Activated CD8-positive, alpha-beta memory T cell treated with anti-CD3 and anti-CD28 coated beads, Interleukin-2, amount 50 U/mL, for 48 hours (primary cell): ENCODE measurements around the gene TRMO.

Source experiments
- DNase-seq: peaks from one replicate; pipeline ENCODE4 v3.0.0-alpha.2; 2020

The TRMO gene

DNA sequence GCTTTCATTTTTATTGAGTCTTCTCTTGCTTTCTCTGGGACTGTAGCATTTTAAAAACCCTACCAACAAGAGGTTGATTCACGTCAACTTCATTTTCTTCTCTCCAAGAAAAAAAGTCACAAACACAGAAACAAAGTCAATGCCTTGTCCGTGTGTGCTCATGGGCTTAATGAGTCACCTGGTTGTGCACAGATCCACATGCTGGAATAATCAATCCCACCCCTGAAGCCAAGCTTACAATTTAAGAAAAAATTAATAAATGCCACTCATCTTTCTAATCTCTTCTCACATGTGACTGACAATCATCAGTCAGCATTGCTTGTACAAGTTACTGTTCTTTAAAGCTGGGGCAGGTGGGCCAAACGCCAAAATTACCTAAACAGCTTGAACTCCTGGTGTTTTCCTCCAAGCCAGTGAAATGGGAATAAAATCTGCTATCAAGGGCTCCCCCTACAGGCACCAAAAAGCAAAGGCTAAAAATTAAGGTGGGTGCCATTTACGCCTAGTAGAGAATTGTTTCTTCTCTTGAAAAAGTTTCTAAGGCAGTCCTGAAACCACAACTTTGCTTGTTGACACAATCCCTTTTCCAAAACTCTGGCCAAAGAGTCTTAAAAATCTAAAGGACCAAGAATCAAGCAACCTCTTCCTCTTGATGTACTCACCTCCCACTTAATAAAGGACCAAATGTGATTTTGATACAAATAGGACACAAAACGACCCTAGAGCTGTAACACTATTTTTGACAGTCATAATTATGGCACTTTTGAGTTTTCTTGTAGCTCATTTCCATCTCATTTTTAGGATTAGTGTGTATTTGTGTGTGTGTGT is 21.3 kb downstream of the TRMO start:
- DNase-seq = no peak

- DNase-seq = no peak
Observed at GRCh38 chr9:97900103-97900737, 22.1 kb downstream of the TRMO start.

DNA sequence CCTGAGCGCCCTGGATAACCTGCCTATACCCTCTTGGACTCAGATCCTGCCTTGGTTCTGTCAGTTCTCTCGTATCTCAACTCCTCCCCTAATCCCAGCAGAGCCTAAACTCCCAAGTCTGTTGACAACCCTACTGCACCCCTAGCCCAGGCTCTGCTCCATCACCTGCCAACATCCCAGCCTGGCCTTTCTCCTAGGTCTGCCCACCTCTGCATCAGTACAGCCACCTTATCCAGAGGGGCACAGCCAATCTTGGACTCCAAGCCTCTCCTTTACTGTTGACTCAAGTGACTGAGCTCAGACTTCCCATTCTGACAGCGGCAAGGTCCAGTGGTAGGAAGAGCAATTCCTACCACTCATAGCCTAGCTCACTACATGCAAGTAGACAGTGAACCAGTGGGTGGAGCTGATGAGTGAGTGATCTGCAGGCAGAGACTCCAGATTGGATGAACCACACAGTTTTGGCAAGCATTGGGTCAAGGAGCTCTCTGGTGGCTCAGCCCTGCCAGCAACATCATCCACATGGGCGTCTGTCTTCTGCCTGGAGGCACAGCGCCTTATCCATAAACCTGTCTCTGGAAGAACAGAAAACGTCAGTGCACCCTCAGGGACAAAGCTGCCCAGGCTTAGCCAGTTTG is 26.5 kb downstream of the TRMO start:
- DNase-seq = no peak

- no peak for DNase-seq
Observed at GRCh38 chr9:97895211-97895610, 27.1 kb downstream of the TRMO start.

DNA sequence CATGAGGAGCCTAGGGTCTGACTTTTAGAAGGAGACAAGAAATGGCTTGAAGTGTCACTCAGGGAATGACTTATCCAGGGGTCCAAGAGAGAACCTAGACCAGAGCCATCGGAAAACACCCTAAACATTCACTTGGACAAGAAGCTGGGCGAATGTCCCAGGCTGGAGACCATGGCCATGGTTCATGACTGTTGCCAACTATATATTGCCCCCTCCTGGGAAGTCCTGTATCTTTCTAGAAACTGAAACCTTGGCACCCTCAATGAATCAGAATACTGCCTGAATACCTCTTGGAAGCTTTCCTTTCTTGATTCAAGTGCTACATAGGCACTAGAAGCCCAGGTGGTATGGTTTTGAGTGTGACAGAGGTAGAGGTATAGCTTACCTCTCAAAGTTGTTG is 29.9 kb downstream of the TRMO start:
- no peak for DNase-seq

DNA sequence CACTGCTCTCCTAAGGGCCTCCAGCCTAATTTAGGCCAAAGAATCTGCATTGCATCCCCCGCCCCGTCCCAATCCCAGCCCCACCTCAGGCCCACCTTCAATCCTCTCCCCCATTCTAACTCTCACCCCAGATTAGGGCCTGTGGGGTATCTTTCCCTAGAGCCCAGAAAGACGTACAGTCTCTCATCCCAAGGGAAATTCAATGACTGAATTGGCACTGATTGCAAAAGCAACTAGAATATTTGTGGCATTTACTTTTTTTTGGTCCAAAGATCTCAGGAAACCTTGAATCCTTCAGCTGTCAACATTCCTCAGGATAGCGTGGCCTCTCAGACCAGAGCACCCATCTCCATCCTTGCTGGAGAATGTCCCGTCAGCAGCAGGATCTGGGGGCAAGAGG is 30.6 kb downstream of the TRMO start:
- no peak for DNase-seq

DNA sequence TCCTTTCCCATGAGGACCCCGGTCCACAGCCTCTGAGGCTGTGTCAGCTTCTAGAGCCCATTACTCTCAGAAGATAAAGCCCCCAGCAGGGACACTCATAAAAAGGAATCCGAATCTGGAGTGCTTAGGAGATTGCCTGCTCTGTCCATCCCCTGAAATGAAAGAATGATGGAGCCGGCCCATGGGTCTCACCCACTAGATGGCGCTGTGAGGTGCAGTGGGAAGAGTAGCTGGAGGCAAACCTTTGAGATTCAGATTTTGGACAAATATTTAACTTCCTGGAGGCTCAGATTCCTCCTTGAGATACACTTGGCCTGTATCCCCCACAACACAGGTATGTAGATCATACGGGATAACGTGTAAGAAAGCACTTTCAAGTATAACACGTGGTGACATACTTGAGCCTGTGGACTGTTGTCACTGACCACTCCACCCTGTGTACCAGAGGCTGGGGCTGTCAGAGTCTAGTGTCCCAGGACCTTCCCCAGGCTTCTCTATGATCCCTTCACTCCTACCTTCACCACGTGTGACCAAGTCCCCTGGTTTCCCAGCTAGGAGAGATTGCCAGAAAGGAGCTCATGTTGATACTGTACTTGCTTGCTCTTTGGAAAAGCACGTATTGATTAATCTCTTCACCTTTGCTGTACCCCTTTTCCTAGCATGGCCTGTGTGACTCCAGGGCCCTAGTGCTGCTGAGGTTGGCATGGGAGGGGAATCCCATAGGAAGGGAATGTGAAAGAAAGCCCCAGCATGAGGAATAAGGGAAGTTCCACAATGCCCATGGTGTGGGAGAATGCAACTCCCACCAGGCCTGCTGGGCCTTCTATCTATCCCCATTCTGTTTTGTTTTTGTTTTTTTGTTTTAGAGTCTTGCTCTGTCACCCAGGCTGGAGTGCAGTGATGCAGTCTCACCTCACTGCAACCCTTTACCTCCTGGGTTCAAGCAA is 32.1 kb downstream of the TRMO start:
- peak; percentile 89 for DNase-seq

DNA sequence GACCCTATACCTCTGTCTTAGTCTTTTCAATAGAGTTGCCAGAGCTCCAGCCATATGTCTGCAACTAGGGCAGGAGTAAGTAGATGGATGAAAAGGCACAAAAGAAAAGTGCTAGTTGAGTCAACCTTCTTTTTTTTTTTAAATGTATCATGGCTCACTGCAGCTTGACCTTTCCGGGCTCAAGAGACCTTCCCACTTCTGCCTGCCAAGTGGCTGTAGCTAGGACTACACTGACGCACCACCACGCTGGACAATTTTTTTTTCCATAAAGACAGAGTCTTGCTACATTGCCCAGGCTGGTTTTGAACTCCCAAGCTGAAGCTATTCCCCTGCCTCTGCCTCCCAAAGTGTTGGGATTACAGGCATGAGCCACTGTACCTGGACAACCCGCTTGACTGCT is 42.0 kb downstream of the TRMO start:
- no peak for DNase-seq

DNA sequence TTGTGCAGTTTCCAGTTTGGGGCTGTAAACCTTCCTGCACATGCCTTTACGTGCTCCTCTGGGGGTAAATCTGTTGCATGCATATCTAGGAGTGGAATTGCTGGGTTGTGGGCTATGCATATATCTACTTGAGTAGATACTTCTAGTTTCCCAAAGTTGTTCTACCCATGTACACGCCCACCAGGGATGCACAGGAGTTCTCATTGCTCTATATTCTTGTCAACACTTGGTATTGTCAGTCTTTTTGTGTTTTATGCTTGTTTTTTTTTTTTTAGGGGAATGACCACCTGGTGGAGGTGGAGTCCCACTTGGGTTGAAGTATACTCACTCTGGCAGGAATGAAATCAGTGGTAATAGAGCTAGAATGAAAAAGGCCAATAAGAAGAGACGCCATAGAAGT is 46.2 kb downstream of the TRMO start:
- no peak for DNase-seq

DNA sequence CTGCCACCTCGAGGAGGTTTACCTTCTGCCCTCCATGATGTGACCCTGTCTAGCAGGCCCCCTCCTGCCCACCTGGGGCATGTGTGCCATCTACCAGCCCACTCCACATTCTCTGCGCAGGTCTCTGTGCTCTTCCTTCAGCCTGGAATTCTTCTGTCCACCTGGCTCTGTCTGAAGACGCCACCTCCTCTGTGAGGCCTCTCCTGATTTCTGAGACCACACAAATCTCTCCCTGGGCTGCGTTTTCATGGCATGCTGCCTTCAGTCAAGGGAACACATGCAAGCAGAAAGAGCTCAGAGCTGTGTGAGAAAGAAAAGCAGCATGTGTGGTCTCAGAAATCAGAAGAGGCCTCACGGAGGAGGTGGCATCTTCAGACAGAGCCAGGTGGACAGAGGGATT is 47.2 kb downstream of the TRMO start:
- no peak for DNase-seq

- DNase-seq = no peak
Observed at GRCh38 chr9:97874624-97875023, 47.7 kb downstream of the TRMO start.

GRCh38 chr9:97873882-97874281 is 48.4 kb downstream of the TRMO start:
- no peak for DNase-seq

- no peak for DNase-seq
Observed at GRCh38 chr9:97873425-97873824, 48.9 kb downstream of the TRMO start.

DNA sequence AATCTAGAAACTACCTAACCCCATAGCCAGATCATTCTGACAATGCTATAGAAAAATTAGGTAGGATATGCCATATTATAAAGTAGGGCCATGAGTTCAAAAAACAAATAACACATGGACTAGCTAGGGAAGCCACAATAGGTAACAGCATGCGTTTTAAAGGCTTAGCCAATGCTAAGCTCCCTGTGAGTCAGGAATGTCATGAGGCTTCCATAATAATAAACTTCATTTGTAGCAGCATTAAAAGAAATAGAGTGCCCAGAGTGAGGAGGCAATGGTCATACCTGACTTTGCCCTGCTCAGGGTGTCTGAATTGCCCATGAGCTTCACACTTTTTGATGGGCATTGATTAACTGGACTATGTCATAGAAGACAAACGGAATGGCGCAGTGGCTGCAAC is 53.4 kb downstream of the TRMO start:
- DNase-seq = no peak

DNA sequence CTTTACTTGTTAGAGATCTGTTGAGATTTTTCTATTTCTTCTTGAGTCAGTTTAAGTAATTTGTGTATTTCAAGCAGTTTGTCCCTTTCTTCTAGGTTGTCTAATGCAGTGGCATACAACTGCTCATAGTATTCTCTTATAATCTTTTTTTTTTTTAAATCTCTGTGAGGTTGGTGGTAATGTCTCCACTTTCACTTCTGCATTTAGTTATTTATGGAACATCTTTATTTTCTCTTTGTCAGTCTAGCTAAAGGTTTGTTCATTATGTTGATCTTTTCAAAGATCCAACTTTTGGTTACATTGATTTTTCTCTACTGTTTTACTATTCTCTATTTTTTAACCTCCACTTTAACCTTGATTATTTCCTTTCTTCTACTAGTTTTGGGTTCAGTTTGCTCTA is 55.5 kb downstream of the TRMO start:
- DNase-seq = no peak

GRCh38 chr9:97866300-97866699 is 56.0 kb downstream of the TRMO start:
- DNase-seq = no peak

DNA sequence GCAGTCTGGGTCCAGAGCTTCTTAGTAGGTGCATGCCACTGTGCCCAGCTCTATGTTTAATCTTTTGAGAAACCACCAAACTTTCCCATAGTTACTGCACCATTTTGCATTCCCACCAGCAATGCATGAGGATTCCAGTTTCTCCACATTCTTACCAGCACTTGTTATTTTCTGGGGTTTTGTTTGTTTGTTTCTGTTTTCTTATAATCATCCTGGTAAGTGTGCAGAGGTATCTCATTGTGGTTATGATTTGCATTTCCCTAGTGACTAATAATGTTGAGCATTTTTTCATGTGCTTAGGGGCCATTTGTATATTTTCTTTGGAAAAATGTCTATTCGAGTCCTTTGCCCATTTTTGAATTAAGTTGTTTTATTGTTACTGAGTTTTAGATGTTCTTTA is 57.9 kb downstream of the TRMO start:
- no peak for DNase-seq

DNA sequence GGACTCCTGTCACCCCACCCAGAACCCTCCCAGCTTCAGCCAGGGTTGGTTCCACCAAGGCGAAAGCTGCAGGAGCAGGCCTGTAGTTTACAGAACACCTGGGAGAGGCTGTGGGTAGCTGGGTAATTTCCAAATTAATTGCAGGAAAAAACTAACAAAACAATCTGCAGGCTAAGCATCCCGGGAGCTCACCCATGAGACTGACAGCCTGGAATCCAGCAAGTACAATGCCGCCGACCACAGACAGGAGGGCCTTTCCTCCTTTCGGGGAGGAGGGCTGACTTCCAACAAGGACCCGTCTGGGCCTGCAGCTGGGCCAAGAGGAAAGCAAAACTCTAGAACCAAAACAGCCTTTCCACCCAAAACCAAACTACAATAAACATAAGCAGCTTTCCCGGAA is 59.0 kb downstream of the TRMO start:
- no peak for DNase-seq

GRCh38 chr9:97861148-97861475 is 61.2 kb downstream of the TRMO start:
- DNase-seq = no peak

DNA sequence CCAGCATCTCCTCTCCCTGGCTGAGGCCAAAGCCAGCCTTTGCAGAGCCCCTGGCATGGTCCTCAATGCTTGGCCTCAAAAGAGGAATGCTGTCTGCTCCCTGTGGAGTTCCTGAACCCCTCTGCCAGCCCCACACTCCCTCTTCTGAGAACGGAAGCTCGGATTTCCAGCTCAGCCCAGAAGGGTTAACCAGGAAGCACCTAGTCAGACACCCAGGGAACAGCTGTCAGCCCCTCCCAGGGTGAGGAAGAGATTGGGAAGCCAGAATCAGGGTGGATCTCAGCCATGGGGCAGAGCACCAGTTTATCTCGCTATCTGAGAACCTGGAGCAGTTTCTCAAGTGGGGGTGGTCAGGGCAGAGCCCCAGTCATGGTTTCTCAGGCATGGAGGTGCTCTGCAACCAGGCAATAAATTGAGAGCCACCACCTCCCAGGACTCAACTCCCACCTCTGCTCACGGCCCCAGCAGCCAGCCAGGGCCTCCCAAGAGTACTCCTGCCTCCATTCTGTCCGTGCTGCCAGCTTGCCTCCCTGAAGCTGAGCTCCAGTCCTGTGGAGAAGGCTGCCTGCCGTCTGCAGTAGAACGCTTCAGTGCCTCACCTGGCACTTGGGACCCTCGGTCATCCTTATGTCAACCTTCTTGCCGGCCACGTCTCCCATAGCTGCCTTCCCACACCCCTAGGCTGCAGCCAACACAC is 61.7 kb downstream of the TRMO start:
- no peak for DNase-seq

DNA sequence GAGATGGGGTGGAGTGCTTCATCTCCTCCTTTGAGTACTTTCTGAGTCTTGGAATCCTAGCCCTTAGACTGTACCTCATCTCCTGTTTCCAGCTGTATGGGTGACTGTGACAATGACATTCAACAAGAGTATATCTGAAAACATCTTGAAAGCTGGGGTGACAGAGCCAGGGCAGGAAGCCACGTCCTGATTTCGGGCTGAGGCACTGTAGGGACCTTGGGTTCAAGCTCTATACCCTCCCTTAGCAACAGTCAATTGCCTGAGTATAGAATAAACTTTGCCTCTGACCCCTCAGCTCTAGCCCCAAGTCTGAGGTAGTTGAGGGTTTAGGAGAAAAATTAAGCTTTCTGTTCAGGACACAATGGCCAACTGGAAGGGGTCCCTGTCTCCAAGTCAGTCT is 63.0 kb downstream of the TRMO start:
- DNase-seq = no peak

DNA sequence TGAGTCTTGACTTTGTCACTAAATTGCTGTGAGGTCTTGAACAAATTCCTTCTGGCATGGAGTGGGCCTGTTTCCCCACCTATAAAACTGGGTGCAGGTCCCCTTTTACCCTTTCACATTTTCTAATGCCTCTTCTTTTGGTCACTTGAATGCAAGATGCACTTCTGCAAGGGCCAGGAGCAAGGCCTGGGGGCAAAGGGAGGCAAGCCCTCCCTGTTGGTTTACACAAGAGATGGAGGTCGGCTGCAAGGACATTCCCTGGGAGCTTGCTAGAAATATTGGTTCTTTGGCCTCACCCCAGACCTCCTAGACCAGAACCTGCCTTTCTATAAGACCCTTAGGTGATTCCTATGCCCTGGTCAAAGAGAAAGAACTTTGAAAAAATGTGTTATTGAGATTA is 63.5 kb downstream of the TRMO start:
- DNase-seq = no peak

DNA sequence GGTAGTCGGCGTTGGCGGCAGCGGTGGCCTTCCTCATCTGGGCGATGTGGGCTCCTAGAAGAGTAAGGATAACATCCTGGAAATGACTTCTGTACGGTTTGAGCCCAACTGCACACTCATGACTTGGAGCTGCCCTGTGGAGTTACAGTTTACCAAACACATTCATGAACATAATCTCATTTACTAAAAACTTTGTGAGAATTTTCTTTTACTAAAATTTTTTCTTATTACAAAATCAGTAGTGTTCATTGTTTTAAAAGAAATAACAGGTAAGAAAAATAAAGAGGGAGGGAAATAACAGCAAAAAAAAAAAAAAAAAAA is 63.9 kb downstream of the TRMO start:
- no peak for DNase-seq
